ENCODE measurements around the gene MAPRE2.

Gene MAPRE2

DNA sequence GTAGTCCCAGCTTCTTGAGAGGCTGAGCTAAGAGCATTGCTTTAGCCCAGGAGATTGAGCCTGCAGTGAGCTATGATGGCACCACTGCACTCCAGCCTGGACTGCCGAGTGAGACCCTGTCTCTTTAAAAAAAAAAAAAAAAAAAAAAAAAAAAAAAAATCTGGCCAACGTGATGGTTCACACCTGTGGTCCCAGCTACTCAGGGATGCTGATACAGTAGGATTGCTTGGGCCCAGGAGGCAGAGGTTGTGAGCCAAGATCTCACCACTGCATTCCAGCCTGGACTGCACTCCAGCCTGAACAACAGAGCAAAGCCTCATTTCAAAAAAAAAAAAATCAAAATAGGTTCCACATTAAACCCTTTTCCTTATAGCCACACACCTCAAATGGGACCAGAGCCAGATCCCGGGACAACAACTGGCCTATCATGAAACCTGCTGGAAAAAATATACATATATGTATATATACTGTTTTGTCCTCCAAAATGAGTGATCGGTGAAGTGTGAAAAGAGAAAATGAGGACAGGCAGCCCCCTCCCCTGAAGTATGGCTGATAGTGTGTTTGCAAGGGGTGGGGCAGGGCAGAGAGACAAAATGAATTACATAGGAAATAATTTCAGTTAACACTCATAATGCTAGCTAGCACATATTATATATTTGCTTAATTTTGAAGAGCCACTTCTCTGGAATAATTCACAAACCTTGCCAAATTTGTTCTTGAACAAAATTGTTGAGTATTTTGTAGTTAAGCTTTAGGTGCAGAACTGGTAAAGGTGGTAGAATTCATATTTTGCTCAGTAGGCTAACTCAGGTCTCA is 22.9 kb downstream of the MAPRE2 start:
- no peak for DNase-seq

DNA sequence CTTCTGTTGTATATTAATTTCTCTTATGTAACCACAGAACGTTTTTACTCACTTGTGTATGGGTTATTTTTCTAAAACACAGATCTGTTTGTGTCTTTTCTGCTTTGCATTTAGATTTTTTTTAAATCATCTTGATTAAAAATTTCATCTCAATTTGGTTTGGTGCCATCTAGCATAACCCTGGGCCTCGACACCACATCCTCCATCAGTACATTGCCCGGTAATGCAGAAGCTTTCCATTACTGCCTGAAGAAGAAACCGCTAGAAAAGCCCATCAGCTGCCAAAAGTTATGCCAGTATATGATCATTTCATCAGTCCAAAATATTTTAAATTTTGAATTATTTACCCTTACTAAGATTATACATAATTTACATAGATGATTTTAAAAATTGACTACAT is 26.2 kb downstream of the MAPRE2 start:
- DNase-seq: no peak

DNA sequence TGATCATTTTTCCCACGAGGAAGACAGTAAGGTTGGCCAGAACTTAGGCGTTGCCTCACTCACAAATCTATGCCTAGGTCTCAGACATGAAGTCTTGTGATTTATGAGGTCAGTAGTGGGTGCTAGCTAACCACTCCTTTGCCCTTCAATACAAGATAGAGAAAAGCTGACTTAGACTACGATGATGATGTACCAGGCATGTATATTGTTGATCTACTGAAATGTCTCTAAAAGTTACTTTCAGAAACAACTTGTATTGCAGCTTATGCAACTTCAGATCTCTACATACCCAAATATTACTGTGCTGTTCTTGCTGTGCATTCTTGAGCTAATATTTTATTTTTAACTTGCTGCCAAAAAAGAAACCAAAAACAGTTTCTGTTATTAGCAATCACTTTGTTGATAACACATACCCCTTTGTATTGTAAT is 30.6 kb downstream of the MAPRE2 start:
- DNase-seq: no peak

DNA sequence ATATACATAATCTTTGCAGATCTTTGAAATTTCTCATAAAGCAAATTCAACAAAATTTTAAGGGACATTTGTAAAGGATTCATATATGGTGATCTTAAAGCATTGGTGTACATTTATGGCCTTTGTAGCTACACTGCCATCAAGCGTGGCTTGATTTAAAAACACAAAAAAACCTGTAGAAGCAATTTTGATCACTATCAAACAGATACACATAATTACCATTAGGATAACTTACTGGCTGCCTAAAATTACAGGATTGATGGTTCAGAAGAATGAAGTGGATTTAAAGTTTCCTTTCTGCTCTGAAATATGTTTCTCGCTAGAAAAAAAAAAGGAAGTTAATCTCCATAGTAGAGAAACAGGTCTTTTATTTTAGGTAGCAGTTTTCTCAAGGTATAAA is 31.4 kb downstream of the MAPRE2 start:
- DNase-seq: no peak

DNA sequence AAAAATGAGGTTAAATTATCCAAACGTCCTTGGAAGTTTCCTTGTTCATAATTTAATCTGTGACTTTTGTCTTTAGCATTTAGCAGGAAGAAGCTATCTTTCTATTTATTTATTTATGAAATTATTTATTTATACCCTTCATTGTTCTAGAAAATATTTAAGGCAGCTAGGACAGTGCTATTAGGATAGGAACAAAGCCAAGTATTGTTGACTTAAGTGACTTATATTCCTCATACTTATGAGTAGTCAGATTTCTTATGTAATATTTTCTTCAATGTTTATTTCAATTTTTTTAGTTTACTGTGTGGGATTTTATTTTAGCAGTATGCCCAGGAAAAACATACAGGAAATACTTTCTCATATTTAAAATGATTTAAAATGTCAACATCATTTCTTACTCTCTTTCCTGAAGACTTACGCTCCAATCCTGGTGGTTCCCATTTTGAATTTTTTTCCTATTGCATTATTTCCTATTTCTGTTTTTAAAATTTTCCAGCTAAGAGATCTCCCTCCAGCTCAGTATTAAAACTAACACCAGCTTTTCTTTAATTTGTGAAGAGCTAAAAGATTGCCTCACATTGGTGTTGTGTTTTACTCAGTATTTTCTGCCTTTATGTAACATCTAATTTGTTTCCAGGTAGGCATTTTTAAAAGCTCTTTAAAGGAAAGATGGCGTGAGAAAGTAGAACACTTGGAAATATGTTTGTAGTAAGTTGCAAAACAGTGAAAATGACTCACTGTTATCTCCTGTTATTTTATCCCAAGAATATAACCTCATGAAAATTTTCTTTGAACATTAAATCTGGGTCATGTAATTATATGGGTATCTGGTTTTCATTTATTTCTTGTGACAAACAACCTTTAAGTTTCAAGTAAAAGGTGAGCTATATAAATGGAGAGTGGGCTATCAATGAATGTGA is 32.2 kb downstream of the MAPRE2 start:
- no peak for DNase-seq

DNA sequence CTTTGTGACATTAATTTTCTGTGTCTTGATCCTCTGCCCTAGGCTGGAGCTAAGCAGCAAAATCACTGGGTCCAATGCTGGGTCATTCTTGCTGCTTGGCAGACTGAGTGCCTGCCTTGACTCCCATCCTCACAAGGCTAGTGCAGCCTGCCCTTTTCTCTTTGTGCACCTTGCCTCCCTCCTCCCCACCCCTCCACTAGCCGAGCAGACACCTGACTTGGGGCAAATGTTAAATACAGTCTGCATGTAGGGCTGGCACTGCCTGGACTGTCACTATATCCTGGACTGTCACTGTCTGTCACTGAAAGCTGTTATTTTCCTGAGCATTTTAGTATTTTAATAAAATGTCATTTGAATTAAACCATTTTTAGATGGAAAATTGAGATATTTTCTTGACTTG is 33.4 kb downstream of the MAPRE2 start:
- no peak for DNase-seq

DNA sequence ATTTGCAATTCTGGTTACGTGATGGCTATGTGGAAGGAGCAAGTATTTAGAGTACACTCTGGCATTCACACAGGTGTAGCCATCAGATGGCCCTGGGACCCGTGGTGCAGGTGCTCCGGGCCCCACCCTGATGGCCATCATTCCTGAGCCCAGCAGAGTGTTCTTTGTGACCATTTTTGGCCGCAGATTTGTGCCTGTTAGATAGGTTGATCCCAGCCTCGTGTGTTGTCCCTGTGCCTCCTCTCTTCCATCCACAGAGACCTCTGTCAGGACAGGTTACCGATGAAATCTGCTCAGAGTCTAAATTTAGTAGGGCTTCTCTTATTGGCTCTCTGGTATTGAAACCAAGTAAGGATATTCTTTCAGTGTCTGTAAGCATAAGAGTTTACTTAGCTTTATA is 33.9 kb downstream of the MAPRE2 start:
- no peak for DNase-seq

DNA sequence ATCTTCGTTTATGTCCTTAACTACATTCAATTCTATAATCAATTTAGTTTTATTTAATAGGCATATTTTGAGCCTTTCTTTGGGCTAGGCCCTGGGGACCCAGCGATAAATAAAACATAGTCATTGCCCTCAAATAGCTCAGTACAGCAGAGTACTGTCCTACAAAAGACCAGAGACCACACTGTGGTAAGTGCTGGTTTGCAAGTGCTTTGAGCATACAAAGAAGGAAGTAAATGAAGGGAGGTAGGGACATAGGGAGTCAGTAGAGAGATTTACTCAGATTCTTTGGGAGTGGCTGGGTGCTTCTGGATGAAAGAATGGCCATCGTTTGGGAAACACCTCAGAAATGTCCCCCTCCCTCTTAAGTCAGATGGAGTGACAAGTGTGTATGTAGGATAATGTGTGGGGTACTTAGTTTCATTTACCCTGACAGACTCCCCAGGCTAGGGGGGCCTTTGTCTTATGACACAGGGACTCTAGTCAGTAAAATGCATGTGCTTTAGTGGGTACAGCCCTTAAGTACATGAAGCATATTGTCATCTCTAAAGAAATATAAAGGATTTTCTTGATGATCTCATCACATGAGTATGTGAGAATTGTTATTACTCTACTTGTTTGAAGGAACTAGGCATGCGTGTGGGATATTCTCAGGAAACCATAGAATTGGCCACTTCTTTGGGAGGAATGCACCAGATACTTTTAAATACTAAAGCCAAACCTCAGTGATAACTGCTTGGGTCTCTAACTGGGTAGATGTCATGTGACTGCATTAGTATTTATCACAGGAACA is 35.1 kb downstream of the MAPRE2 start:
- no peak for DNase-seq

DNA sequence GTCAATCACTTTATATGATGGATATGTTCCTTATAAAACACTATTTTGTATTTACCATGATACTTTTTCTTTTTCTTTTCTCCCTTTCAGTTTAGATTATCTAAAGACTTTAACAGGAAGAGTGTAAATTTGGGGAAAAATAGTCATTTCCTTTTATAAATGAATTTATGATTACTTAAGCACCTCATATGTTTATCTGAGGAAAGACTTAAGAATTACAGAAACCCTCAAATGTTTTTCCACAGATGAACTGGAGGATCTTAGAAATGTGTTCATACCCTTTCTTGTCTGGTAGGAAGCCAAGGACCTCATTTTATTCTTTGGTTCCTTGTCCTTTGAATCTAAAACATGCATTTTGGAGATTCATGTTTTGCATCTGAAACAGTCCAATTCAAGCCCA is 36.7 kb downstream of the MAPRE2 start:
- DNase-seq: no peak

DNA sequence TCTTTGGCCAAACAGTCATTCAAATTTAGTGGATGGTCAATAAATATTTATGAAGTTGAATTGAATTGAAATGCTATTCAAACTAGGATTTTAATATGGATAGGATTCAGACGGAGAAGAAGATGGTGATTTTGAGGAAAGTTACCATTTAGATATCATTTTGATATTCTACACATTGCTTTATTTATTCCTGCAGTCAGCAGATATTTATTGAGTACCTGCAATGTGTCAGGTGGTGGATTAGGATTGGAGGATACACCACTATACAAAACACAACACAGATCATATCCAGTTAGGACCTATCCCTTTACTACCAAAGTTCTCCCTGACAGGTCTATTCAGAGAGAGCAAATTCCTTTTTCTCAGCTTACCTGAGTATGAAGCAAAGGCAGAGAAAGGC is 38.8 kb downstream of the MAPRE2 start:
- DNase-seq: no peak

DNA sequence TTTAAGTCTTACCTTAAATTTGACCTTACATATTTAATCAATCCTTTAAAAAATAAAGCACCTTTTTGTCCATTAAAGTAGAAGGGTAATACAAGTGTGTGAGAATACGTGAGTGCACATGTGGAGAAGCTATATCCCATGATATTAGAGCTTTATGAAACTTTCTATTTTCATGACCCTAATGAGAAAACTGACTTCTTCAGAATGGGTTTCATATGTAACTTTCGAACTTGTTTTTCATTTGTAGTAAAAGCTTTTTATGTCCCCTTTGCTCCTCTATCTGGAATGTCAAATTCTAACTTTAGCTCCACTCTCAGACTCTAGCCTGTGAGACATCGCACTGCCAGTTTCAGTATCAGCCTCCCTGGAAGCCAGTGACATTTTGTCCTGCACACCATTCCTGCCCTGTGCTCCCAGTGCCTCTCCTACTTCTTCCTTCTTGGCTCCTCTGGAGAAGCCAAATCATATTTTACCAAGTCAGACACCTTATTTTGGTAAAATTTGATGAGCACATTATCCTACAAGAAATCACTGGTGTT is 42.0 kb downstream of the MAPRE2 start:
- DNase-seq: no peak

DNA sequence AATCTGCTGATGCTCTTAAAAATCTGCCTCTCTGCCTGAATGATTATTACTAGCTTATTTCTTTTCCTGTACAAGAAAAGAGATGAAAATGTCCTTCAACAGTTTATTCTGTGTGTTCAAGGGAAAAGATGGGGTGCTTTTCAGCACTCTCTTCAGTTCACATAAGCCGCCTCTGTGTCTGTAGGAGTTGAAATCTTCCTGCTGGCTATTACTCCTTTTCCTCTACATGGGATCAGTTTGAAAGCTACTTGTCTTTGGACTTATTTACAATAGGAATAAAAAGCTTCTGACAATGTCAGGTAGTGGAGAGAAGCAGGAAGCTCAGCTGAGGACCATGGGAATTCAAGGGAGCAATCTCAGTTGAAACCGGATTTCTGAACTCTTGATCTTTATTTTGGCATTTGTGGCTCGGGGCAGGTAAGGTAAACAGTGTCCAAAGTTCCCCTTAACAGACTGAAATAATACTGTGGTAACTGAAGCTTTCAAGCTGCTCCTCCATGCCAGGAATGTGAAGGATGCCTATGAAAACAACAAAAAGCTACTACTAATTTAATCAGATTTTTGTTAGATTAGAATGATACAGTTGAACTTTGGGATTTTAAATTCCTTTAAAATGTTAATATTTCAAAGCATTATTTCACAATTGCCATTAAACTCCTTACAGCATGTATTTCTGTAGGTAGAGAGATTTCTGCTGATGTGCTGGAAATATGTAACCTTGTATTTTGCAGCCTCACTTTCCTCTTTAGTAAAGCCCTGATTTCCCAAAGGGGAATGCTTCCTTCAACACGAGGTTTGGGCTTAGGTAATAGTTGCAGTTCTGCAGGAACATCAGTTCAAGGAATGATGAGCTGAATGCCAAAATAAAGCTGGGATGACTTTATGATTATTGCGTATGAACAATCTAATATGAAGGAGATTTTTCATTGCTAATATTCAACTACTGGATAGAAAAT is 43.6 kb downstream of the MAPRE2 start:
- no peak for DNase-seq

DNA sequence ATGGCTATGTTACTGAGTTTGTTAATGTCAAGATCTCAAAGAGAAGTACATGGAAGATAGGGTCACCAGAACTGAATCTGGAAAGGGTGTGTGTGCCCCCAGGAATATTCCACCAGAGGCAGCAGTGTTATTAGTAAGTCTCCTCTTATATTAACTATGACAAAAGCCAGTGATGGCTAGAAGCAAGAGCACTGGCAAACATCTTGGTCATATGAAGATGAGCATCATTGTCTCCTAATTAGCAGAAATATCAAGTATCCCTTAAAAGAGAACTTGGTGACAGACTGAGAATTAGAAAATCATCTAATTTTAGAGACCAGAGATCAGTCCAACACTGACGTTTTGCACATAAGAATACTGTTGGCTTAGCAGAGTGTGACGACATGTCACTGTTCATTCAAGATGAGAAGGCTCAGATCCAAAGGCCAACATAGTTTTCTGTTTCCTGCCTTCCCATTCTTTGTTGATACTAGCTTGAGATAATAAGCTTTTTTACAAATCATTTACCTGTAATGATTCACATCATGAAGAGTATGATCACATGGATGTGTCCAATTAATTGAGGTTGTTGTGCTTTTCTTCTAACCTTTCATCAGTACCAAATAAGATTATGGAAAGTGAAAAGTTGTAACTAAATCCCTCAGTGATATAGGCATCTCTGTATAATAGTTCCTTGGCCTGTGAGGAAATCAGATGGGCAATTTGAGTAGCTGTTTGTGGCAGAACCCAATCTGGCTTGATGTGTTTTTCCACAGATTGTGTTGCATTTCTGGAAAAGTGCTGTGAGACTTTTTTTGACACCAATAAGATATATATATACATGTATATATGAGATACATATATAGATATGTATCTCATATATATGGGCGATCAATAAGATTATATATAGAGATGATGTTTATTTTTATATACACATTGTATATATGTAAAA is 44.5 kb downstream of the MAPRE2 start:
- DNase-seq: no peak

DNA sequence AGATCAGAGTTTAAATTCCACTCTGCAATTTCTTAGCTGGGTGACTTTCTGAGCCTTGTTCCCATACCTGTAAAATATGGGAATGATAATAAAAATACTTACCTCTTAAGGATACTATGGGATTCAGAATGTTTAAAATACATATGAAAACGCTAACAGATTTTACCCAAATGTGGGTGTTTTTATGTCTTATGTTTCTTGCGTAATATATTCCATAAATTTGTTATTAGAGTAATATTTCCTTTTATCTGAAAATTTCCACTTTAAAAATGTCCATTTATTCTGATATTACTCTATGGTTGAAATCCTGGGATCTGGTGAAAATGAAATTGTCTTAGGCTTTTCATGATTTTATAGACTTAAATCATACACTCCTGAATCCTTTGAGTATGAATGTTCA is 45.5 kb downstream of the MAPRE2 start:
- DNase-seq: no peak

DNA sequence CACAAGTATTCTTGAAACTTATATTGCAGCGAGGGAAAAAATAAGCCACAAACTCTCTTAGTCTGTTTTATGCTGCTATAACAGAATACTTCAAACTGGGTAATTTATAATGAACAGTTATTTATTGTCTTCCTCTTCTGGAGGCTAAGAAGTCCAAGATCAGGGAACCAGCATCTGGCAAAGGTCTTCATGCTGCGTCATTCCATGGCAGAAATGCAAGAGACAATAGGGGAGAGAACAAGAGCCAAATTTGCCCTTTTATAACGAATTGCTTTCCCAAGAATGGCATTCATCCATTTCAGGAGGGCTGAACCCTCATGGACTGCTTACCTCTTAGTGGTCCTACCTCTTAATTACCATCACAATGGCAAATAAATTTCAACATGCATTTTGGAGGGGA is 46.5 kb downstream of the MAPRE2 start:
- DNase-seq: no peak

DNA sequence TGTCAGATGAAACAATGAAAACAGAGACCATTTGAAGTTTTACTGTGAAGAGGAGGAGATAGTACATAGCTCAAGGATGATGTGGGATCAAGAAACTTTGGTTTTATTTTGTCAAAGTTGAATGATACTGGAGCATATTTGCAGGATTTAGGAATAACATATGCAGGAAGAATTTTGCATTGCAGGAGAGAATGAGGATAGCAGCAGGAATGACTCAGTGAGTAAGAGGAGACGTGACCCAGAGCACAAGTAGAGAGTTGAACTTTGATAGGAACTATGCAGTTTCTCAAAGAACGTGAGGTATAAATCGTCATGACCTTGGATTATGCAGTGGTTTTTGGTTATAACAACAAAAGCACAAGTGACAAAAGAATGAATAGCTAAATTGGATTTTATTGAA is 47.7 kb downstream of the MAPRE2 start:
- no peak for DNase-seq

DNA sequence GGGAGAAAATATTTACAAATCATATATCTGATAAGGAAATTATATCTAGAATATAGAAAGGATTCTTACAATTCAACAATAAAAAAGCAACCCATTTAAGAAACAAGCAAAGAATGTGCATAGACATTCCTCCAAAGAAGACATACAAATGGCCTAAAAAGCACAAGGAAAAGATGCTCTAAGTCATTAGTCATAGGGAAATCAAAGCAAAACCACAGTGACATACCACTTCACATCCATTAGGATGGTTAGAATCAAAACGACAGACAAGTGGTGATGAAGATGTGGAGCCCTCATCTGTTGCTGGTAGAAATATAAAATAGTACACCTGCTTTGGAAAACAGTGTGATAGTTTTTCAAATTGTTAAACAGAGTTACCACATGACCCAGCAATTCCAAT is 48.2 kb downstream of the MAPRE2 start:
- no peak for DNase-seq

DNA sequence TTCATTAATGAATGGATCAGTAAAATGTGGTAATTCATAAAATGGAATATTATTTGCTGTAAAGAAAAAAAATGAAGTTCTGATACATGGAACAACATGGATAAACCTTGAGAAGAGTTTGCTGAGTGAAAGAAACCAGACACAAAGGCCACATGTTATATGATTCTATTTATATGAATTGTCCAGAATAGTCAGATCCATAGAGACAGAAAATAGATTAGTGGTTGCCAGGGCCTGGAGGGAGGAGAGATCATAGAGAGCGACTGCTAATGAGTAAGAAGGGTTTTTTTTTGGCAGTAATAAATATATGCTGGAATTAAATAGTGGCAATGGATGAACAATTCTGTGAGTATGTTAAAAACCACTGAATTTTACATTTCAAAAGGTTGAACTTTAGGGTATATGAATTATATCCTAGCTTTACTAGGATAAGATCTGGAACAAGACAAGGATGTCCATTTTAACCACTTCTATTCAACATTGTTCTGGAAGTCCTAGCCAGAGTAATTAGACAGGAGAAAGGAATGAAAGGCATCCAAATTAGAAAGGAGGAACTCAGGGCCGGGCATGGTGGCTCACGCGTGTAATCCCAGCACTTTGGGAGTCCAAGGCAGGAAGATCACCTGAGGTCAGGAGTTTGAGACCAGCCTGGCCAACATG is 48.8 kb downstream of the MAPRE2 start:
- no peak for DNase-seq

DNA sequence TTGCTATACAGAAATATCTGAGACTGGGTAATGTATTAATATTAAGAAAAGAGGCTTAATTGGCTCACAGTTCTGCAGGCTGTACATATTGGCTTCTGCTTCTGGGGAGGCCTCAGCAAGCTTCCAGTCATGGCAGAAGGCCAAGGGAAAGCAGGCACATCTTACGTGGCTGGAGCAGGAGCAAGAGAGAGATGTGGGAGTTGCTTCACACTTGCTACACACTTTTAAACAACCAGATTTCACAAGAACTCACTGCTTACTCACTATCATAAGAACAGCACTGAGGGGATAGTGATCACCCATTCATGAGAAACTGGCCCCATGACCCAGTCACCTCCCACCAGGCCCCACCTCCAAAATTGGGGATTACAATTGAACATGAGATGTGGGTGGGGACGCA is 50.6 kb downstream of the MAPRE2 start:
- no peak for DNase-seq
